HEK293 (cell line): ENCODE results near the gene ASXL1.

Experiments
- CTCF ChIA-PET: fragments of 350-600 bp; formaldehyde crosslinking; extraction: SDS; loops from one replicate; lab custom pipeline; 2021; ENCODE audit warnings: antibody characterized with exemption; lab: Yijun Ruan, JAX
- POLR2A ChIA-PET: fragments of 300-600 bp; formaldehyde crosslinking; extraction: SDS; loops from one replicate; lab custom pipeline; 2020; ENCODE audit warnings: antibody characterized with exemption, inconsistent platforms; lab: Yijun Ruan, JAX
- H3K27ac ChIP-seq: fragments of 200-500 bp; sonication (Bioruptor generic); 2 replicates; pipeline ENCODE4 v1.5.1; 2014; ENCODE audit warnings: low read depth, low read length, control low read depth, inconsistent platforms; ENCODE audit errors: extremely low read depth
- H3K36me3 ChIP-seq, 2 experiments: fragments of 200-500 bp in 1 of 2; sonication (Bioruptor generic) in 1 of 2; 1 replicate in 1 of 2; 2 replicates in 1 of 2; pipeline ENCODE4 v1.5.1; 2014 to 2017; ENCODE audit warnings: inconsistent platforms in 2 of 2, low read length in 2 of 2; ENCODE audit not compliant: control insufficient read depth in 2 of 2, insufficient read depth in 1 of 2
- H3K4me1 ChIP-seq: fragments of 200-500 bp; sonication (Bioruptor generic); 2 replicates; pipeline ENCODE4 v1.5.1; 2014; ENCODE audit warnings: mild to moderate bottlenecking, low read length, inconsistent platforms; ENCODE audit not compliant: control insufficient read depth, insufficient read depth
- H3K4me3 ChIP-seq: 2 replicates; pipeline ENCODE4 v1.5.1; 2011; ENCODE audit warnings: low read depth, mild to moderate bottlenecking, control low read depth, low read length, moderate library complexity
- H3K9me3 ChIP-seq: fragments of 200-500 bp; sonication (Bioruptor generic); 2 replicates; pipeline ENCODE4 v1.5.1; 2014; ENCODE audit warnings: low read depth, low read length, inconsistent platforms; ENCODE audit not compliant: control insufficient read depth, insufficient read depth
- IKZF3 ChIP-seq: fragments of 450-650 bp; IDR thresholded peaks from 2 replicates; pipeline ENCODE4 v1.5.0; 2018; ENCODE audit warnings: missing biosample characterization, mild to moderate bottlenecking, missing genetic modification characterization, moderate library complexity
- KLF16 ChIP-seq: fragments of 450-650 bp; formaldehyde crosslinking; IDR thresholded peaks from 2 replicates; pipeline ENCODE4 v1.5.1; 2017; ENCODE audit warnings: missing biosample characterization, missing genetic modification characterization
- KLF9 ChIP-seq: fragments of 450-650 bp; formaldehyde crosslinking; IDR thresholded peaks from 2 replicates; pipeline ENCODE4 v1.5.1; 2016; ENCODE audit warnings: missing biosample characterization, missing genetic modification characterization, low read depth
- SALL2 ChIP-seq: fragments of 450-650 bp; formaldehyde crosslinking; IDR thresholded peaks from 2 replicates; pipeline ENCODE4 v1.5.0; 2017; ENCODE audit warnings: missing biosample characterization, mild to moderate bottlenecking, missing genetic modification characterization, borderline replicate concordance
- SETDB1 ChIP-seq: IDR thresholded peaks from one replicate; pipeline ENCODE4 v1.6.1; 2017; ENCODE audit warnings: mild to moderate bottlenecking, low read length, moderate library complexity, mixed read lengths; ENCODE audit not compliant: insufficient read length
- SP2 ChIP-seq: fragments of 450-650 bp; formaldehyde crosslinking; IDR thresholded peaks from 2 replicates; pipeline ENCODE4 v1.5.1; 2016; ENCODE audit warnings: missing biosample characterization, missing genetic modification characterization
- ZBTB1 ChIP-seq: fragments of 450-650 bp; formaldehyde crosslinking; IDR thresholded peaks from 2 replicates; pipeline ENCODE4 v1.5.1; 2016; ENCODE audit warnings: missing biosample characterization, missing genetic modification characterization
- ZIC2 ChIP-seq: fragments of 450-650 bp; formaldehyde crosslinking; IDR thresholded peaks from 2 replicates; pipeline ENCODE4 v1.5.1; 2016; ENCODE audit warnings: missing biosample characterization, missing genetic modification characterization
- ZNF133 ChIP-seq: fragments of 450-650 bp; formaldehyde crosslinking; IDR thresholded peaks from 2 replicates; pipeline ENCODE4 v1.5.1; 2016; ENCODE audit warnings: missing biosample characterization, missing genetic modification characterization
- ZNF202 ChIP-seq: fragments of 450-650 bp; formaldehyde crosslinking; IDR thresholded peaks from 2 replicates; pipeline ENCODE4 v1.5.1; 2016; ENCODE audit warnings: missing biosample characterization, missing genetic modification characterization, borderline replicate concordance
- ZNF433 ChIP-seq: fragments of 450-650 bp; formaldehyde crosslinking; IDR thresholded peaks from 2 replicates; pipeline ENCODE4 v1.5.1; 2016; ENCODE audit warnings: missing biosample characterization, missing genetic modification characterization, low read depth
- ZNF549 ChIP-seq: fragments of 450-650 bp; IDR thresholded peaks from 2 replicates; pipeline ENCODE4 v1.5.1; 2018; ENCODE audit warnings: missing biosample characterization, missing genetic modification characterization, mild to moderate bottlenecking, inconsistent platforms, moderate library complexity
- ZNF596 ChIP-seq: fragments of 450-650 bp; IDR thresholded peaks from 2 replicates; pipeline ENCODE4 v1.5.0; 2018; ENCODE audit warnings: missing biosample characterization, mild to moderate bottlenecking, missing genetic modification characterization, moderate library complexity
- ZNF830 ChIP-seq: fragments of 450-650 bp; IDR thresholded peaks from 2 replicates; pipeline ENCODE4 v1.5.0; 2018; ENCODE audit warnings: missing biosample characterization, missing genetic modification characterization, low read depth, mild to moderate bottlenecking, moderate library complexity
- ZSCAN16 ChIP-seq: fragments of 450-650 bp; formaldehyde crosslinking; IDR thresholded peaks from 2 replicates; pipeline ENCODE4 v1.5.1; 2016; ENCODE audit warnings: missing biosample characterization, missing genetic modification characterization
- TF ChIP-seq, protein P1 (sequence below): fragments of 450-650 bp; formaldehyde crosslinking; IDR thresholded peaks from 2 replicates; pipeline ENCODE4 v1.5.1; 2016; ENCODE audit warnings: missing biosample characterization, missing genetic modification characterization
- TF ChIP-seq, protein P2 (sequence below): fragments of 450-650 bp; formaldehyde crosslinking; IDR thresholded peaks from 2 replicates; pipeline ENCODE4 v1.5.1; 2016; ENCODE audit warnings: missing biosample characterization, missing genetic modification characterization
- TF ChIP-seq, protein P3 (sequence below): fragments of 450-650 bp; formaldehyde crosslinking; IDR thresholded peaks from 2 replicates; pipeline ENCODE4 v1.5.1; 2016; ENCODE audit warnings: missing biosample characterization, missing genetic modification characterization
- TF ChIP-seq, protein P4 (sequence below): fragments of 450-650 bp; formaldehyde crosslinking; IDR thresholded peaks from 2 replicates; pipeline ENCODE4 v1.5.1; 2017; ENCODE audit warnings: missing biosample characterization, missing genetic modification characterization

ASXL1 gene

DNA sequence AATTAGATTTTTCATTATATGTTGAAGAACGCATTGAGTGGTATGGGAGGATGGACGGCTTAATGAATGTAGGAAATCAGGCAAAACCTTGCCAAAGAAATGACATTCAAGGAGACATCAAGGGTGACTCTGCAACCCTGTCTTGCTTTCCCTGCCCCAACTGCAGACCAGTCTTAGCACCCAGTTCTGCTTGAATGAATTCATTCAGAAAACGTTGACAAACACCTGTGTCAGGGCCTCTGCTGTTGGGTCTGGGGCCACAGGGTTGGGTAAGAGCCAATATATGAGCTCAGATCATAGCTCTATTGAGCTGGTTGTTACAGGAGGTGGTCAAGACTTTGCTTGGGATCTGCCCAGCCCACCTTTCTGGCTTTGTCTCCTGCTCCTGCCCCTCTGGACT is 7.7 kb upstream of the ASXL1 start:
- TF ChIP-seq ZNF133 (tag by site-specific recombination), result no peak
- no peak for TF ChIP-seq KLF9 (tag by site-specific recombination)
- TF ChIP-seq KLF16 (tag by site-specific recombination), result no peak
- no peak for TF ChIP-seq ZNF202
- no peak for TF ChIP-seq ZIC2 (tag by site-specific recombination)
- TF ChIP-seq, protein P1, sequence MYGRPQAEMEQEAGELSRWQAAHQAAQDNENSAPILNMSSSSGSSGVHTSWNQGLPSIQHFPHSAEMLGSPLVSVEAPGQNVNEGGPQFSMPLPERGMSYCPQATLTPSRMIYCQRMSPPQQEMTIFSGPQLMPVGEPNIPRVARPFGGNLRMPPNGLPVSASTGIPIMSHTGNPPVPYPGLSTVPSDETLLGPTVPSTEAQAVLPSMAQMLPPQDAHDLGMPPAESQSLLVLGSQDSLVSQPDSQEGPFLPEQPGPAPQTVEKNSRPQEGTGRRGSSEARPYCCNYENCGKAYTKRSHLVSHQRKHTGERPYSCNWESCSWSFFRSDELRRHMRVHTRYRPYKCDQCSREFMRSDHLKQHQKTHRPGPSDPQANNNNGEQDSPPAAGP (tag by site-specific recombination), result no peak
- no peak for TF ChIP-seq ZSCAN16 (tag by site-specific recombination)
- no peak for TF ChIP-seq ZNF596 (tag by site-specific recombination)
- Histone ChIP-seq H3K4me1 (peaks cover 10% of the 10 kb centered on the region), H3K27ac (no peak overlapping the region), H3K36me3 (no peaks in the 10 kb centered on the region), H3K9me3 (no peaks in the 10 kb centered on the region), H3K4me3 (no peak overlapping the region)
- ChIA-PET CTCF (no interaction called here), POLR2A (interaction anchor here (0.7 kb wide), 1 partner anchor 8 kb away, joined by 3 read pairs; no protein-coding TSS in a partner anchor)

DNA sequence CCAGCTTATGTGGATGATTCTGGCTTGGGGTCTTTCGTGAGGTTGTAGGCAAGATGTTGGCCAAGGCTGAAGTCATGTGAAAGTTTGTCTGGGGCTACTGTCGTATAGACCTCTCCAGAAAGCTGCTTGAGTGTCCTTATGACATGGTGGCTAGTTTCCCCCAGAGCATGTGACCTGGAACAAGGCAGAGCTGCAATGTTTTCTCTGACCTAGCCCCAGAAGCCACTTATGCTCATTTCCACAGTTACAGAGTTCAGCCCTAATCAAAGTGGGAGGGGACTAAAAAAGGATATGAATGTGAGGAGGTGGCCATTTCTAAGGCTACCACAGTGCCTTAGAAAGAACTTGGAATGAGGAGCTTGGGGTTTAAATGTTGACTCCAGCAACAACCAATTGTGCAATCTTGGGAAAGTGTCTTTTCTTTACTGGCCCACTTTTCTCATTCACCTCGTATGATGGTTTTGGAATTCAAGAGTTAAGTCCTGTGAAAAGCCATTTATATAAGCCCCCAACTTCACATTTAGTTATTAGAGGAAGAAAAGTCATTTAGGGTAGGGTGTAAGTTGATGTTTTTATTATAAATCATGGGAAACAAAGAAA is 5.9 kb upstream of the ASXL1 start:
- TF ChIP-seq SETDB1 (no peak), ZNF549 (no peak), ZNF433 (tag by site-specific recombination) (no peak), SALL2 (no peak), KLF16 (tag by site-specific recombination) (no peak), IKZF3 (tag by site-specific recombination) (no peak), ZBTB1 (no peak), SP2 (tag by site-specific recombination) (no peak), ZNF830 (tag by site-specific recombination) (no peak)
- TF ChIP-seq, protein P2, sequence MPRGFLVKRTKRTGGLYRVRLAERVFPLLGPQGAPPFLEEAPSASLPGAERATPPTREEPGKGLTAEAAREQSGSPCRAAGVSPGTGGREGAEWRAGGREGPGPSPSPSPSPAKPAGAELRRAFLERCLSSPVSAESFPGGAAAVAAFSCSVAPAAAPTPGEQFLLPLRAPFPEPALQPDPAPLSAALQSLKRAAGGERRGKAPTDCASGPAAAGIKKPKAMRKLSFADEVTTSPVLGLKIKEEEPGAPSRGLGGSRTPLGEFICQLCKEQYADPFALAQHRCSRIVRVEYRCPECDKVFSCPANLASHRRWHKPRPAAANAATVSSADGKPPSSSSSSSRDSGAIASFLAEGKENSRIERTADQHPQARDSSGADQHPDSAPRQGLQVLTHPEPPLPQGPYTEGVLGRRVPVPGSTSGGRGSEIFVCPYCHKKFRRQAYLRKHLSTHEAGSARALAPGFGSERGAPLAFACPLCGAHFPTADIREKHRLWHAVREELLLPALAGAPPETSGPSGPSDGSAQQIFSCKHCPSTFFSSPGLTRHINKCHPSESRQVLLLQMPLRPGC, result no peak
- TF ChIP-seq, protein P3, sequence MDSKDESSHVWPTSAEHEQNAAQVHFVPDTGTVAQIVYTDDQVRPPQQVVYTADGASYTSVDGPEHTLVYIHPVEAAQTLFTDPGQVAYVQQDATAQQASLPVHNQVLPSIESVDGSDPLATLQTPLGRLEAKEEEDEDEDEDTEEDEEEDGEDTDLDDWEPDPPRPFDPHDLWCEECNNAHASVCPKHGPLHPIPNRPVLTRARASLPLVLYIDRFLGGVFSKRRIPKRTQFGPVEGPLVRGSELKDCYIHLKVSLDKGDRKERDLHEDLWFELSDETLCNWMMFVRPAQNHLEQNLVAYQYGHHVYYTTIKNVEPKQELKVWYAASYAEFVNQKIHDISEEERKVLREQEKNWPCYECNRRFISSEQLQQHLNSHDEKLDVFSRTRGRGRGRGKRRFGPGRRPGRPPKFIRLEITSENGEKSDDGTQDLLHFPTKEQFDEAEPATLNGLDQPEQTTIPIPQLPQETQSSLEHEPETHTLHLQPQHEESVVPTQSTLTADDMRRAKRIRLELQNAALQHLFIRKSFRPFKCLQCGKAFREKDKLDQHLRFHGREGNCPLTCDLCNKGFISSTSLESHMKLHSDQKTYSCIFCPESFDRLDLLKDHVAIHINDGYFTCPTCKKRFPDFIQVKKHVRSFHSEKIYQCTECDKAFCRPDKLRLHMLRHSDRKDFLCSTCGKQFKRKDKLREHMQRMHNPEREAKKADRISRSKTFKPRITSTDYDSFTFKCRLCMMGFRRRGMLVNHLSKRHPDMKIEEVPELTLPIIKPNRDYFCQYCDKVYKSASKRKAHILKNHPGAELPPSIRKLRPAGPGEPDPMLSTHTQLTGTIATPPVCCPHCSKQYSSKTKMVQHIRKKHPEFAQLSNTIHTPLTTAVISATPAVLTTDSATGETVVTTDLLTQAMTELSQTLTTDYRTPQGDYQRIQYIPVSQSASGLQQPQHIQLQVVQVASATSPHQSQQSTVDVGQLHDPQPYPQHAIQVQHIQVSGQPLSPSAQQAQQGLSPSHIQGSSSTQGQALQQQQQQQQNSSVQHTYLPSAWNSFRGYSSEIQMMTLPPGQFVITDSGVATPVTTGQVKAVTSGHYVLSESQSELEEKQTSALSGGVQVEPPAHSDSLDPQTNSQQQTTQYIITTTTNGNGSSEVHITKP, result no peak
- TF ChIP-seq, protein P4, sequence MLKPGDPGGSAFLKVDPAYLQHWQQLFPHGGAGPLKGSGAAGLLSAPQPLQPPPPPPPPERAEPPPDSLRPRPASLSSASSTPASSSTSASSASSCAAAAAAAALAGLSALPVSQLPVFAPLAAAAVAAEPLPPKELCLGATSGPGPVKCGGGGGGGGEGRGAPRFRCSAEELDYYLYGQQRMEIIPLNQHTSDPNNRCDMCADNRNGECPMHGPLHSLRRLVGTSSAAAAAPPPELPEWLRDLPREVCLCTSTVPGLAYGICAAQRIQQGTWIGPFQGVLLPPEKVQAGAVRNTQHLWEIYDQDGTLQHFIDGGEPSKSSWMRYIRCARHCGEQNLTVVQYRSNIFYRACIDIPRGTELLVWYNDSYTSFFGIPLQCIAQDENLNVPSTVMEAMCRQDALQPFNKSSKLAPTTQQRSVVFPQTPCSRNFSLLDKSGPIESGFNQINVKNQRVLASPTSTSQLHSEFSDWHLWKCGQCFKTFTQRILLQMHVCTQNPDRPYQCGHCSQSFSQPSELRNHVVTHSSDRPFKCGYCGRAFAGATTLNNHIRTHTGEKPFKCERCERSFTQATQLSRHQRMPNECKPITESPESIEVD, result no peak
- CTCF ChIA-PET, result interaction anchor here (0.6 to 1.1 kb wide), 2 partner anchors 148 to 170 kb away, joined by 3 read pairs; no protein-coding TSS in a partner anchor
- peaks cover 10% of the 10 kb centered on the region for H3K4me1 ChIP-seq
- H3K9me3 ChIP-seq, result no peaks in the 10 kb centered on the region
- H3K4me3 ChIP-seq, result no peak overlapping the region
- no peaks in the 10 kb centered on the region for H3K36me3 ChIP-seq
- no peak overlapping the region for H3K27ac ChIP-seq
- POLR2A ChIA-PET, result no interaction called here
